ENCODE data around the gene RFNG.

DNA sequence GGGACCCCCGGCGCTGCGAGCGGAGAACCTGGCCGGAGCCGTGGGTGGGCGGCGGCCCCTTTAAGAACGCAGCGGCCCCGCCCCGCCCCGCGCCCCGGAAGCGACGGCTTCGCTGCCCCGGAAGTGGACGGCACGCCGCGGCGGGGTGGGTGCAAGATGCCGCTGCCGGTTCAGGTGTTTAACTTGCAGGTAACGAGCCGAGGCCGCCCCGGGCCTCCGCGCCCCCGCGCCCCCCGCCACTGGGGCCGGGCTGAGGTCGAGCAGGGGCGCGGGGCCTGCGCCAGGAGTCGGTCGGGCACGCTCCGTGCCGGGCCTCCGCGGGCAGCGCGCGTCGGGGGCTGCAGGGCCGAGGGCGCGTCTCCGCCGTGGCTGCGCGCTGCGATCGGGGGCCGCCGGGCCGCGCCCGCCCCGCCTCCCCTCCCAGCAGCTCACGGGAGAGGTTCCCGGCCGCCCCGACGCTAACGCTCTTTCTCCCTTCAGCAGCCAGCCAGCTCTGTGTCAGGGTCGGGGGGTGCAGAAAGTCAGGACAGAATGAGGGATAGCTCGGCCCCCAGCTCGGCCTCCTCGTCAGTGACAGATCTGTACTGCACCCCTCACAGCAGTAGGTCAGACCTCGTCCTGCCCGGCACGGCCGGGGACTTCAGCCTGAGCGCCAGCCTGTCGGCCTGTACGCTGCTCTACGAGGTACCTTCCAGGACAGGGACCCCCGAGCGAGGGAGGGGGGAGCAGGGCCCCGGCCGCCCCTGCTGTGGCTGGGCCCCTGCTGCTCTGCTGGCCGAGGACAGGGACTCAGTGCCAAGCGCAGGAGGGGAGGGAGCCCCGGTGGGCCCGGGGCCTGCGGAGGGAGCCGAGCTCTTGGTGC, at the start of gene RFNG, which contains the start of gene GPS1:
- TF ChIP-seq, protein P1, sequence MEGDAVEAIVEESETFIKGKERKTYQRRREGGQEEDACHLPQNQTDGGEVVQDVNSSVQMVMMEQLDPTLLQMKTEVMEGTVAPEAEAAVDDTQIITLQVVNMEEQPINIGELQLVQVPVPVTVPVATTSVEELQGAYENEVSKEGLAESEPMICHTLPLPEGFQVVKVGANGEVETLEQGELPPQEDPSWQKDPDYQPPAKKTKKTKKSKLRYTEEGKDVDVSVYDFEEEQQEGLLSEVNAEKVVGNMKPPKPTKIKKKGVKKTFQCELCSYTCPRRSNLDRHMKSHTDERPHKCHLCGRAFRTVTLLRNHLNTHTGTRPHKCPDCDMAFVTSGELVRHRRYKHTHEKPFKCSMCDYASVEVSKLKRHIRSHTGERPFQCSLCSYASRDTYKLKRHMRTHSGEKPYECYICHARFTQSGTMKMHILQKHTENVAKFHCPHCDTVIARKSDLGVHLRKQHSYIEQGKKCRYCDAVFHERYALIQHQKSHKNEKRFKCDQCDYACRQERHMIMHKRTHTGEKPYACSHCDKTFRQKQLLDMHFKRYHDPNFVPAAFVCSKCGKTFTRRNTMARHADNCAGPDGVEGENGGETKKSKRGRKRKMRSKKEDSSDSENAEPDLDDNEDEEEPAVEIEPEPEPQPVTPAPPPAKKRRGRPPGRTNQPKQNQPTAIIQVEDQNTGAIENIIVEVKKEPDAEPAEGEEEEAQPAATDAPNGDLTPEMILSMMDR (IDR thresholded peaks at IDR 0.05): no peak
- TF ChIP-seq POLR2A (IDR thresholded peaks at IDR 0.05) (no peak), EP300 (IDR thresholded peaks at IDR 0.05) (no peak), POLR2AphosphoS5 (IDR thresholded peaks at IDR 0.05) (peak; percentile 31 to 73 (median 40))
